IMR-90 (cell line): ENCODE data around the gene RMDN3. TPM values are rescaled to one million over a fixed set of nuclear protein-coding genes. Genes with fewer than 3 reads are reported as not detected.

Source experiments
- ATAC-seq: fragments of 200-7000 bp; cut with Tn5 transposase; 2 replicates; pipeline ENCODE4 v1.9.1; 2020; ENCODE audit warnings: low read depth, mild to moderate bottlenecking, moderate library complexity
- BruUV-seq: library from RNA; stranded (reverse); fragments of 400-500 nt; replicated peaks from 2 replicates; lab custom pipeline; 2021; lab: Mats Ljungman, UMichigan
- CTCF ChIA-PET: fragments of 300-600 bp; formaldehyde crosslinking; extraction: SDS; loops from one replicate; lab custom pipeline; 2021; ENCODE audit warnings: antibody characterized with exemption; lab: Yijun Ruan, JAX
- POLR2A ChIA-PET: fragments of 300-600 bp; sonication (Branson Sonifier 250); formaldehyde crosslinking; loops from one replicate; lab custom pipeline; 2022; ENCODE audit warnings: antibody characterized with exemption; ENCODE audit not compliant: unreplicated experiment; lab: Charles Lee
- DNase-seq: peaks from one replicate; pipeline ENCODE4 v3.0.0; 2013
- H2AFZ ChIP-seq: replicated peaks from 2 replicates; pipeline ENCODE3; 2013; ENCODE audit warnings: low read length, mild to moderate bottlenecking; ENCODE audit not compliant: poor library complexity
- H2AK5ac ChIP-seq: 2 replicates; pipeline ENCODE4 v1.6.1; 2013; ENCODE audit warnings: low read depth, low read length, inconsistent platforms
- H2AK9ac ChIP-seq: replicated peaks from 2 replicates; pipeline ENCODE3; 2013; ENCODE audit warnings: mild to moderate bottlenecking, low read depth, low read length, moderate library complexity; ENCODE audit not compliant: poor library complexity
- H2BK120ac ChIP-seq: 2 replicates; pipeline ENCODE4 v1.6.1; 2013; ENCODE audit warnings: low read depth, low read length, inconsistent platforms
- H2BK15ac ChIP-seq: 3 replicates; pipeline ENCODE4 v1.6.1; 2013; ENCODE audit warnings: low read depth, low read length, inconsistent platforms
- H2BK20ac ChIP-seq: 2 replicates; pipeline ENCODE4 v1.6.1; 2013; ENCODE audit warnings: low read depth, mild to moderate bottlenecking, inconsistent platforms, low read length, moderate library complexity
- H2BK5ac ChIP-seq: 2 replicates; pipeline ENCODE4 v1.6.1; 2013; ENCODE audit warnings: mild to moderate bottlenecking, low read depth, low read length, inconsistent platforms; ENCODE audit not compliant: poor library complexity, severe bottlenecking
- H3K14ac ChIP-seq: replicated peaks from 2 replicates; pipeline ENCODE4 v1.6.1; 2013; ENCODE audit warnings: low read depth, low read length, inconsistent platforms
- H3K18ac ChIP-seq: 2 replicates; pipeline ENCODE4 v1.6.1; 2013; ENCODE audit warnings: low read depth, low read length, control low read depth
- H3K23ac ChIP-seq: 2 replicates; pipeline ENCODE4 v1.6.1; 2013; ENCODE audit warnings: low read depth, low read length, inconsistent platforms
- H3K27ac ChIP-seq: 2 replicates; pipeline ENCODE4 v1.5.1; 2013; ENCODE audit warnings: mild to moderate bottlenecking, control low read depth, low read length; ENCODE audit not compliant: insufficient read depth
- H3K27me3 ChIP-seq: 2 replicates; pipeline ENCODE4 v1.6.1; 2013; ENCODE audit warnings: low read length; ENCODE audit not compliant: control insufficient read depth, insufficient read depth
- H3K36me3 ChIP-seq: 2 replicates; pipeline ENCODE4 v1.6.1; 2013; ENCODE audit warnings: low read length, mixed read lengths; ENCODE audit not compliant: control insufficient read depth, insufficient read depth
- H3K4ac ChIP-seq: 2 replicates; pipeline ENCODE4 v1.6.1; 2013; ENCODE audit warnings: low read depth, low read length, inconsistent platforms
- H3K4me1 ChIP-seq: 2 replicates; pipeline ENCODE4 v1.6.1; 2013; ENCODE audit warnings: low read length, mixed read lengths; ENCODE audit not compliant: control insufficient read depth, insufficient read depth
- H3K4me2 ChIP-seq: 2 replicates; pipeline ENCODE4 v1.6.1; 2013; ENCODE audit warnings: low read depth, mild to moderate bottlenecking, control low read depth, low read length, moderate library complexity
- H3K4me3 ChIP-seq: 2 replicates; pipeline ENCODE4 v1.5.1; 2013; ENCODE audit warnings: low read depth, mild to moderate bottlenecking, control low read depth, low read length, moderate library complexity; ENCODE audit not compliant: insufficient read depth
- H3K56ac ChIP-seq: 2 replicates; pipeline ENCODE4 v1.6.1; 2013; ENCODE audit warnings: low read length, inconsistent platforms; ENCODE audit not compliant: insufficient read depth; ENCODE audit errors: extremely low read depth
- H3K79me1 ChIP-seq, 2 experiments: 2 replicates each; pipeline ENCODE4 v1.6.1; 2013; ENCODE audit warnings: low read length in 2 of 2, inconsistent platforms in 1 of 2, low read depth in 1 of 2
- H3K9ac ChIP-seq: 2 replicates; pipeline ENCODE4 v1.6.1; 2013; ENCODE audit warnings: low read depth, low read length, control low read depth
- H3K9me1 ChIP-seq: 2 replicates; pipeline ENCODE4 v1.6.1; 2013; ENCODE audit warnings: low read length, inconsistent platforms; ENCODE audit not compliant: insufficient read depth
- H3K9me3 ChIP-seq: 2 replicates; pipeline ENCODE4 v1.6.1; 2013; ENCODE audit warnings: low read length; ENCODE audit not compliant: control insufficient read depth, insufficient read depth
- H4K20me1 ChIP-seq: 2 replicates; pipeline ENCODE4 v1.6.1; 2013; ENCODE audit warnings: low read length, inconsistent platforms; ENCODE audit not compliant: insufficient read depth
- H4K5ac ChIP-seq: 2 replicates; pipeline ENCODE4 v1.6.1; 2013; ENCODE audit warnings: mild to moderate bottlenecking, low read depth, low read length, control low read depth
- H4K8ac ChIP-seq, 2 experiments: 2 replicates each; pipeline ENCODE4 v1.6.1; 2013; ENCODE audit warnings: low read depth in 2 of 2, low read length in 2 of 2, control low read depth in 1 of 2, inconsistent platforms in 1 of 2
- H4K91ac ChIP-seq: 2 replicates; pipeline ENCODE4 v1.6.1; 2013; ENCODE audit warnings: low read depth, low read length, inconsistent platforms; ENCODE audit not compliant: insufficient read depth
- CEBPB ChIP-seq: IDR thresholded peaks from 2 replicates; pipeline ENCODE4 v1.6.1; 2012; ENCODE audit warnings: low read depth, low read length, improper control_type of control experiment
- CHD1 ChIP-seq: IDR thresholded peaks from 2 replicates; pipeline ENCODE4 v1.6.1; 2012; ENCODE audit warnings: low read depth, low read length, improper control_type of control experiment
- FOS ChIP-seq: fragments of 150-350 bp; IDR thresholded peaks from 2 replicates; pipeline ENCODE4 v1.6.1; 2016; ENCODE audit warnings: low read depth, low read length
- MAFK ChIP-seq: IDR thresholded peaks from 2 replicates; pipeline ENCODE4 v1.6.1; 2012; ENCODE audit warnings: low read depth, low read length, improper control_type of control experiment
- NFE2L2 ChIP-seq: fragments of 150-350 bp; IDR thresholded peaks from 2 replicates; pipeline ENCODE4 v1.6.1; 2016; ENCODE audit warnings: low read depth, mild to moderate bottlenecking, low read length
- RAD21 ChIP-seq: IDR thresholded peaks from 2 replicates; pipeline ENCODE4 v1.6.1; 2012; ENCODE audit warnings: low read length, improper control_type of control experiment
- SMC3 ChIP-seq: fragments of 150-350 bp; IDR thresholded peaks from 2 replicates; pipeline ENCODE4 v1.6.1; 2016; ENCODE audit warnings: low read depth, mild to moderate bottlenecking, antibody characterized with exemption, low read length, moderate library complexity
- WGBS, 2 experiments: methylation state at CpG; one replicate each; pipeline versions ENCODE4 v1.1.5 to v1.1.7; 2013; ENCODE audit warnings: missing lambda C conversion rate in 2 of 2; ENCODE audit not compliant: insufficient read length in 1 of 2; ENCODE audit errors: extremely low coverage in 2 of 2; 5-methylcytosine and 5-hydroxymethylcytosine counted together
- dilution Hi-C: fragments of 300-500 bp; cut with HindIII; formaldehyde crosslinking; loops from one replicate; pipeline ENCODE4 v1.14.3; 2018; ENCODE audit warnings: low sequenced_read_pairs; ENCODE audit not compliant: unreplicated experiment
- in situ Hi-C: fragments of 300-500 bp; cut with MboI; formaldehyde crosslinking; loops from 3 replicates; pipeline ENCODE4 v1.14.3; 2019; ENCODE audit warnings: low sequenced_read_pairs, inconsistent platforms, mixed read lengths
- intact Hi-C: fragments of 100-400 bp; cut with micrococcal nuclease; formaldehyde crosslinking; loops from 2 replicates; pipeline ENCODE4 v1.10.0; 2022
- polyA plus RNA-seq, 3 experiments: library from polyadenylated mRNA; depleted of rRNA; stranded (reverse); fragments of >200 nt; gene quantifications; 2 replicates each; pipeline ENCODE4 v1.2.3, GENCODE V29; 2012; ENCODE audit warnings: low replicate concordance in 1 of 3
- total RNA-seq: library from RNA; depleted of rRNA; stranded (reverse); fragments of >200 nt; gene quantifications from 2 replicates; pipeline ENCODE4 v1.2.3, GENCODE V29; 2012
- TF ChIP-seq, protein P1 (sequence below): conservative IDR thresholded peaks from 2 replicates; pipeline ENCODE4 v1.5.1; 2012; ENCODE audit warnings: mild to moderate bottlenecking, low read depth, low read length, improper control_type of control experiment

Gene RMDN3
- total and polyA plus RNA-seq, 2 of the 4 experiments (the other 2 are of a cell fraction): 14.7 to 25.7 TPM

- Histone ChIP-seq H3K4me1 (no peaks in the 10 kb centered on the region), H3K23ac (no peak overlapping the region), H3K4me2 (no peak overlapping the region), H4K8ac (no peak overlapping the region), H3K4ac (no peak overlapping the region), H3K9ac (no peak overlapping the region), H3K9me1 (no peaks in the 10 kb centered on the region), H2BK20ac (no peak overlapping the region), H3K14ac (no peak overlapping the region), H3K27ac (no peak overlapping the region), H2BK15ac (no peak overlapping the region), H2AFZ (no peak overlapping the region), H3K36me3 (peaks cover 12% of the 10 kb centered on the region), H3K4me3 (no peak overlapping the region), H4K5ac (no peak overlapping the region), H2BK120ac (no peak overlapping the region), H2AK5ac (no peak overlapping the region), H3K9me3 (no peaks in the 10 kb centered on the region), H2AK9ac (no peak overlapping the region), H4K91ac (no peak overlapping the region), H3K56ac (no peak overlapping the region), H3K27me3 (no peaks in the 10 kb centered on the region), H4K20me1 (no peaks in the 10 kb centered on the region), H3K79me1 (0 out of 4 replicates have a peak, but pooled peaks cover 0 to 7% of the 10 kb centered on the region in 2 experiments), H2BK5ac (no peak overlapping the region), H3K18ac (no peak overlapping the region)
- dilution Hi-C loops: no loop called here
- ChIA-PET POLR2A (no interaction called here), CTCF (no interaction called here)
- DNase-seq (peak; percentile 28), ATAC-seq (no peak)
- TF ChIP-seq RAD21: peak; percentile 46
- TF ChIP-seq NFE2L2: no peak
- TF ChIP-seq MAFK: peak; percentile 27; the same call in 1 of the 2 replicates
- TF ChIP-seq, protein P1, sequence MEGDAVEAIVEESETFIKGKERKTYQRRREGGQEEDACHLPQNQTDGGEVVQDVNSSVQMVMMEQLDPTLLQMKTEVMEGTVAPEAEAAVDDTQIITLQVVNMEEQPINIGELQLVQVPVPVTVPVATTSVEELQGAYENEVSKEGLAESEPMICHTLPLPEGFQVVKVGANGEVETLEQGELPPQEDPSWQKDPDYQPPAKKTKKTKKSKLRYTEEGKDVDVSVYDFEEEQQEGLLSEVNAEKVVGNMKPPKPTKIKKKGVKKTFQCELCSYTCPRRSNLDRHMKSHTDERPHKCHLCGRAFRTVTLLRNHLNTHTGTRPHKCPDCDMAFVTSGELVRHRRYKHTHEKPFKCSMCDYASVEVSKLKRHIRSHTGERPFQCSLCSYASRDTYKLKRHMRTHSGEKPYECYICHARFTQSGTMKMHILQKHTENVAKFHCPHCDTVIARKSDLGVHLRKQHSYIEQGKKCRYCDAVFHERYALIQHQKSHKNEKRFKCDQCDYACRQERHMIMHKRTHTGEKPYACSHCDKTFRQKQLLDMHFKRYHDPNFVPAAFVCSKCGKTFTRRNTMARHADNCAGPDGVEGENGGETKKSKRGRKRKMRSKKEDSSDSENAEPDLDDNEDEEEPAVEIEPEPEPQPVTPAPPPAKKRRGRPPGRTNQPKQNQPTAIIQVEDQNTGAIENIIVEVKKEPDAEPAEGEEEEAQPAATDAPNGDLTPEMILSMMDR: peak; percentile 34
- TF ChIP-seq CEBPB: no peak
- TF ChIP-seq SMC3: peak; percentile 30; the same call in 1 of the 2 replicates
- no peak for TF ChIP-seq FOS
- TF ChIP-seq CHD1: no peak
- in situ Hi-C loops: no loop called here
- BruUV-seq: no TSS peak
- WGBS, 2 experiments: no CpG with 5 or more reads among the region's 7 CpGs
- intact Hi-C loops: loop anchor here (1.0 kb wide), 1 partner anchor 192 kb away; the partner anchor contains the start of gene VPS18
These were observed 53.0 kb downstream of the RMDN3 start for GRCh38 chr15:40702077-40702476.
